GM18861 (cell line): ENCODE data around the gene UCHL3.
A peak's percentile ranks its signal among the peaks of the same experiment; 100 is the strongest.

Experiments
- ATAC-seq: cut with Tn5 transposase; IDR thresholded peaks from one replicate; pipeline ENCODE4 v1.9.1; 2021; ENCODE audit not compliant: unreplicated experiment

The UCHL3 gene

GRCh38 chr13:75620020-75620419 lies 70.4 kb downstream of the UCHL3 start:
- no peak for ATAC-seq

GRCh38 chr13:75621147-75621546 lies 71.6 kb downstream of the UCHL3 start:
- no peak for ATAC-seq

GRCh38 chr13:75628801-75629200 lies 79.2 kb downstream of the UCHL3 start:
- ATAC-seq, result no peak

- no peak for ATAC-seq
Observed at GRCh38 chr13:75633285-75633684, 83.7 kb downstream of the UCHL3 start.

- ATAC-seq, result no peak
Observed at GRCh38 chr13:75635101-75635827, 85.7 kb downstream of the UCHL3 start.

- peak; percentile 42 for ATAC-seq
Observed at GRCh38 chr13:75635828-75636435, 86.3 kb downstream of the UCHL3 start, which contains the start of gene LMO7. Gene LMO7 (plus strand): TSS chr13:75636330. CDS start chr13:75636658, 328 bp downstream.

GRCh38 chr13:75636436-75637180 lies 87.0 kb downstream of the UCHL3 start:
- peak; percentile 39 for ATAC-seq

GRCh38 chr13:75637181-75637750 lies 87.7 kb downstream of the UCHL3 start:
- no peak for ATAC-seq

- ATAC-seq, result no peak
Observed at GRCh38 chr13:75639454-75639853, 89.9 kb downstream of the UCHL3 start.

GRCh38 chr13:75641026-75641425 lies 91.4 kb downstream of the UCHL3 start:
- ATAC-seq, result no peak

- no peak for ATAC-seq
Observed at GRCh38 chr13:75643182-75643581, 93.6 kb downstream of the UCHL3 start.

GRCh38 chr13:75643693-75644092 lies 94.1 kb downstream of the UCHL3 start:
- no peak for ATAC-seq

GRCh38 chr13:75645141-75645540 lies 95.5 kb downstream of the UCHL3 start:
- ATAC-seq, result no peak

GRCh38 chr13:75647126-75647784 lies 97.7 kb downstream of the UCHL3 start:
- peak; percentile 85 for ATAC-seq

GRCh38 chr13:75648446-75648845 lies 98.9 kb downstream of the UCHL3 start:
- ATAC-seq, result no peak

- ATAC-seq, result no peak
Observed at GRCh38 chr13:75651013-75651412, 101.4 kb downstream of the UCHL3 start.

- ATAC-seq, result no peak
Observed at GRCh38 chr13:75652726-75653125, 103.1 kb downstream of the UCHL3 start.
